Rectal smooth muscle tissue (tissue), 1 donor: ENCODE measurements around the gene TNP1.

Source experiments
- H3K27ac ChIP-seq: one replicate; pipeline ENCODE4 v1.7.0; 2013; ENCODE audit warnings: low read depth, low read length, inconsistent platforms
- H3K27me3 ChIP-seq: one replicate; pipeline ENCODE4 v1.7.0; 2013; ENCODE audit warnings: low read length; ENCODE audit not compliant: control insufficient read depth, insufficient read depth
- H3K36me3 ChIP-seq: one replicate; pipeline ENCODE4 v1.7.0; 2013; ENCODE audit warnings: low read length; ENCODE audit not compliant: control insufficient read depth, insufficient read depth
- H3K4me1 ChIP-seq: one replicate; pipeline ENCODE4 v1.7.0; 2013; ENCODE audit warnings: low read length; ENCODE audit not compliant: control insufficient read depth, insufficient read depth
- H3K4me3 ChIP-seq: one replicate; pipeline ENCODE4 v1.7.0; 2013; ENCODE audit warnings: low read length
- H3K9ac ChIP-seq: one replicate; pipeline ENCODE4 v1.7.0; 2013; ENCODE audit warnings: low read length

The TNP1 gene

GRCh38 chr2:216822470-216822869 is 37.4 kb downstream of the TNP1 start:
- no peaks in the 10 kb centered on the region for H3K27me3 ChIP-seq
- H3K9ac ChIP-seq: no peak overlapping the region
- no peak overlapping the region for H3K27ac ChIP-seq
- no peaks in the 10 kb centered on the region for H3K36me3 ChIP-seq
- peaks cover 8% of the 10 kb centered on the region for H3K4me1 ChIP-seq
- no peak overlapping the region for H3K4me3 ChIP-seq

DNA sequence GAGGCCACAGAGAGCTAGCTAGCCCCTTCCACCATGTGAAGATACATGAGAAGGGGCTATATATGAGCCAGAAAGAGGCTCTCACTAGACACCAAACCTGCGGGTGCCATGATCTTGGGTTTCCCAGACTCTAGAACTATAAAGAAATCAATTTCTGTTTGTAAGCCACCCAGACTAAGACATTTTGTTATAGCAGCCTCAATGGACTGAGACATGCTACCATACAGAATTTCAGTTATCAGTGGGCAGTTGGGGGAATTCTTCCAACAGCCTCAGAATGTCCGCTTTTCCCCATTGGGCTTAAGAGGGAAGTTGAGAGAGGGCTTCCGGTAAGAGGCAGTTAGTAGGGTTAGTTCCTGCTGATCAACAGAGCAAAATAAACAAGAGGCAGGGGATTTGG is 39.2 kb downstream of the TNP1 start:
- H3K27ac ChIP-seq: no peak overlapping the region
- H3K4me3 ChIP-seq: no peak overlapping the region
- H3K4me1 ChIP-seq: no peaks in the 10 kb centered on the region
- no peaks in the 10 kb centered on the region for H3K36me3 ChIP-seq
- no peak overlapping the region for H3K9ac ChIP-seq
- H3K27me3 ChIP-seq: no peaks in the 10 kb centered on the region

GRCh38 chr2:216819766-216820165 is 40.1 kb downstream of the TNP1 start:
- Histone ChIP-seq H3K9ac (no peak overlapping the region), H3K4me1 (no peaks in the 10 kb centered on the region), H3K27ac (no peak overlapping the region), H3K4me3 (no peak overlapping the region), H3K36me3 (no peaks in the 10 kb centered on the region), H3K27me3 (no peaks in the 10 kb centered on the region)

GRCh38 chr2:216819055-216819454 is 40.8 kb downstream of the TNP1 start:
- H3K36me3 ChIP-seq: no peaks in the 10 kb centered on the region

GRCh38 chr2:216810399-216811160 is 49.3 kb downstream of the TNP1 start:
- Histone ChIP-seq H3K4me1 (no peaks in the 10 kb centered on the region), H3K27ac (no peak overlapping the region), H3K36me3 (no peaks in the 10 kb centered on the region), H3K27me3 (no peaks in the 10 kb centered on the region), H3K9ac (no peak overlapping the region), H3K4me3 (no peak overlapping the region)

More at GRCh38 chr2:216819055-216819454, 40.8 kb downstream of the TNP1 start:
- Histone ChIP-seq H3K4me1 (no peaks in the 10 kb centered on the region), H3K27ac (no peak overlapping the region), H3K9ac (no peak overlapping the region), H3K27me3 (no peaks in the 10 kb centered on the region), H3K4me3 (no peak overlapping the region)
